Ovary (tissue), 9 donors: ENCODE data around the gene CA5B. TPM values are rescaled to one million over a fixed set of nuclear protein-coding genes. Genes with fewer than 3 reads are reported as not detected.
"Not testable (repeated sequence)": the region's sequence is repeated elsewhere in the genome, so short reads cannot be mapped to it uniquely, and the experiment has no call there.

ENCODE experiments used
- DNase-seq, 5 donors: peaks; one replicate each; pipeline ENCODE4 v3.0.0-alpha.2; 2019 to 2020
- H3K27ac ChIP-seq, 2 donors: fragments of 200-600 bp; one replicate each; pipeline versions ENCODE4 v1.5.1 to v1.8.0; 2019 to 2022
- H3K27me3 ChIP-seq: fragments of 200-600 bp; one replicate; pipeline ENCODE4 v1.8.0; 2022
- H3K36me3 ChIP-seq: fragments of 200-600 bp; sonication (generic); one replicate; pipeline ENCODE4 v1.5.1; 2019
- H3K4me1 ChIP-seq: one replicate; pipeline ENCODE4 v1.8.1; 2013; ENCODE audit warnings: mild to moderate bottlenecking, moderate library complexity; ENCODE audit not compliant: insufficient read depth
- H3K4me3 ChIP-seq: fragments of 200-600 bp; sonication (generic); one replicate; pipeline ENCODE4 v1.5.1; 2017
- H3K9me3 ChIP-seq, 2 donors: fragments of 200-600 bp in 1 of 2; sonication (generic) in 1 of 2; one replicate each; pipeline versions ENCODE4 v1.5.1 to v1.8.1; 2013 to 2019; ENCODE audit warnings: mild to moderate bottlenecking in 1 of 2, moderate library complexity in 1 of 2
- CTCF ChIP-seq, 3 donors: fragments of 450-650 bp in 2 of 3; fragments of 200-600 bp in 1 of 3; IDR thresholded peaks; one replicate each; pipeline versions ENCODE4 v1.5.1 to v1.8.0; 2016 to 2022; ENCODE audit warnings: antibody characterized with exemption in 3 of 3, mild to moderate bottlenecking in 1 of 3
- EP300 ChIP-seq: sonication (generic); formaldehyde crosslinking; IDR thresholded peaks from one replicate; pipeline ENCODE4 v1.6.1; 2017; ENCODE audit warnings: antibody characterized with exemption
- POLR2A ChIP-seq: fragments of 450-650 bp; IDR thresholded peaks from one replicate; pipeline ENCODE4 v1.6.1; 2017; ENCODE audit warnings: antibody characterized with exemption, mild to moderate bottlenecking, moderate library complexity
- WGBS, 3 donors: extraction: QIAGEN DNeasy Blood & Tissue Kit in 1 of 3; methylation state at CpG; one replicate each; pipeline versions ENCODE4 v1.1.5 to v1.1.7; 2013 to 2017; 5-methylcytosine and 5-hydroxymethylcytosine counted together
- intact Hi-C, 4 donors: fragments of 100-400 bp; cut with DNase I; formaldehyde crosslinking; loops; one replicate each; pipeline versions ENCODE4 v1.11.0 to v1.15.1; 2022 to 2023
- polyA plus RNA-seq, 2 donors: library from polyadenylated mRNA; stranded (reverse); fragments of 200-250 nt in 1 of 2; fragments of 350-450 nt in 1 of 2; fragmentation: Illumina TruSeq in 1 of 2; extraction: RNeasy Lipid Tissue Mini Kit (QIAGEN cat#74804) in 1 of 2; gene quantifications; one replicate each; pipeline ENCODE4 v1.2.3, GENCODE V29; 2013 to 2014
- total RNA-seq, 7 donors: library from RNA; depleted of rRNA in 2 of 7; stranded (reverse); fragments of >200 nt in 2 of 7; fragmentation: NEBNext Ultra II Directional in 3 of 7; extraction: Animal tissue kit (Norgen Biotek cat#: 25700) in 3 of 7; gene quantifications; one replicate each; pipeline versions ENCODE4 v1.1.0 to v1.2.4, GENCODE V29; 2016 to 2023
- donor health status: DM: no; HTN: no; CAD: no; lungs with moderate emphysema.
- donor health status: DM: no; HTN: no; CAD: no.
- donor health status: Bipolar disorder and iron deficiency.
- donor health status: DM: yes; HTN: yes; CAD: no.
- donor health status: DM: no; HTN: no; CAD: no.
- donor health status: DM: yes; HTN: yes; CAD: no.

Gene CA5B
- total and polyA plus RNA-seq, 9 donors: 6.5 to 39.5 (median 24.1) TPM

DNA sequence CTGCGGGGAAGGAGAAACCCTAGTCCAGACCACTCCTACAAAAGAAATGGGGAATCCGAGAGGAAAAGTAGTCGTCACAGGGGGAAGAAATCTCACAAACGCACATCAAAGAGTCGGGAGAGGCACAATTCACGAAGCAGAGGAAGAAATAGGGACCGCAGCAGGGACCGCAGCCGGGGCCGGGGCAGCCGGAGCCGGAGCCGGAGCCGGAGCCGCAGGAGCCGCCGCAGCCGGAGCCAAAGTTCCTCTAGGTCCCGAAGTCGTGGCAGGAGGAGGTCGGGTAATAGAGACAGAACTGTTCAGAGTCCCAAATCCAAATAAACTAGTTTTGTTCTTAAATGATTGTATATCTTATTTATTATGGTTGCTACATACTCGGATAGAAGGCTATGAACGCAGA lies 84.9 kb downstream of the CA5B start:
- intact Hi-C loops: no loop called here
- Histone ChIP-seq H3K27ac (no peak overlapping the region), H3K4me1 (no peaks in the 10 kb centered on the region), H3K27me3 (no peaks in the 10 kb centered on the region), H3K9me3 (no peaks in the 10 kb centered on the region), H3K4me3 (no peak overlapping the region), H3K36me3 (no peaks in the 10 kb centered on the region)
- no peak for TF ChIP-seq POLR2A
- no peak for TF ChIP-seq CTCF (IDR thresholded peaks at IDR 0.05)
- DNase-seq: no peak
- WGBS, 3 donors: 92 to 95% (median 94%) methylated on average over 23 of the region's 23 CpGs

DNA sequence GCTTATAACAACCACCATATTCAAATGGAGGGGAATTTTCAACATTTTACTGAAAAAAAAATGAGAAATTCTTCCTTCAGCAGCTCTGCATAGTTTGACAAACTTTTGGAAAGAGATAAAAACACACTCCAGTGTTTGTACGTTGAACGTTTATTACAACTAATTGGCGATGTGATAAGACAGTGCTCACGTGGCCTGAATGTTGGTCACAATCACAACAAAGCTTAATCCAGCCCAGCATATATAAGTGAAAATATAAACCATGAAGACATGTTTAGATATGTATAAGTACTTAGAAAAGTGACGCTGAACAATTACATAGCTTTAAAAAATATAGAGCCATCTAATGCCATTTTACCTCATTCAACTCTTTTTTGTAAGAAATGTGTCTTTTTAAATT lies 87.9 kb downstream of the CA5B start:
- no peaks in the 10 kb centered on the region for H3K9me3 ChIP-seq
- no peak overlapping the region for H3K4me3 ChIP-seq
- no peak for TF ChIP-seq EP300
- TF ChIP-seq CTCF (IDR thresholded peaks at IDR 0.05): no peak
- no peak for TF ChIP-seq POLR2A
- no peak for DNase-seq
- no peak overlapping the region for H3K27ac ChIP-seq
- H3K36me3 ChIP-seq: no peaks in the 10 kb centered on the region
- 61 to 72% (median 66%) methylated on average over 5 of the region's 5 CpGs for WGBS, 3 donors
- intact Hi-C loops: no loop called here
- no peaks in the 10 kb centered on the region for H3K4me1 ChIP-seq
- H3K27me3 ChIP-seq: no peaks in the 10 kb centered on the region

GRCh38 chrX:15829217-15829616 lies 91.1 kb downstream of the CA5B start:
- no peak for DNase-seq
- H3K4me3 ChIP-seq: no peak overlapping the region
- 88 to 91% (median 88%) methylated on average over 1 of the region's 1 CpG for WGBS, 3 donors

GRCh38 chrX:15831347-15831746 lies 93.3 kb downstream of the CA5B start:
- intact Hi-C loops, DNase-seq, H3K27ac ChIP-seq, H3K4me1 ChIP-seq, H3K27me3 ChIP-seq, H3K4me3 ChIP-seq, H3K36me3 ChIP-seq, H3K9me3 ChIP-seq: not testable (repeated sequence)
- WGBS, 3 donors: 17 to 70% (median 66%) methylated on average over 1 to 2 of the region's 2 CpGs

More at GRCh38 chrX:15829217-15829616, 91.1 kb downstream of the CA5B start:
- Histone ChIP-seq H3K9me3 (no peaks in the 10 kb centered on the region), H3K27me3 (no peaks in the 10 kb centered on the region), H3K36me3 (no peaks in the 10 kb centered on the region), H3K27ac (no peak overlapping the region), H3K4me1 (no peaks in the 10 kb centered on the region)
- no peak for TF ChIP-seq CTCF (IDR thresholded peaks at IDR 0.05)
- no peak for TF ChIP-seq EP300
- no peak for TF ChIP-seq POLR2A
- intact Hi-C loops: no loop called here

DNA sequence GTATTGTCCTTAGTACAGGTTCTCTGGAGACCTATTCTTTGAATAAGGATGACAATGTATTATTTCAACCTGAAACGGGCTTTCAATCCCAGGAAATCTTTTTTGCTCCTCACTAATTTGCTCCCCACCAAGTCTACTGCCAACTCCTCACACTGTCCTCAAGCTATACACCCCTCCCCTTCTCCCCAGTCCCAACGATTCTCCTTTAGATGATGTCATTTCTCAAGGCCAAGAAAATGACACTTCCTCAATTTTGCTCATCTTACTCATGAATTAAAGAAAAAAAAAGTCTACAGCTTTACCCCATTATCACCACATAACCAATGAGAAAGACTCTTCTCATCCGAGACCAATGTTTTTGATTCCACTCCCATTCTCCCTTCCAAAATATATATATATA lies 96.0 kb downstream of the CA5B start:
- WGBS, 3 donors: 67 to 77% (median 71%) methylated on average over 3 of the region's 3 CpGs
- Histone ChIP-seq H3K4me3 (no peak overlapping the region), H3K27me3 (no peaks in the 10 kb centered on the region), H3K9me3 (no peaks in the 10 kb centered on the region), H3K36me3 (no peaks in the 10 kb centered on the region), H3K27ac (no peak overlapping the region), H3K4me1 (no peaks in the 10 kb centered on the region)
- no peak for DNase-seq
- TF ChIP-seq EP300 (no peak), POLR2A (no peak), CTCF (IDR thresholded peaks at IDR 0.05) (no peak)
- intact Hi-C loops: no loop called here
